Endothelial cell of umbilical vein (primary cell): ENCODE results near the gene DDIT3.

Source experiments
- CTCF ChIP-seq, 2 donors: IDR thresholded peaks; 1 replicate in 1 of 2; 2 replicates in 1 of 2; pipeline ENCODE4 v1.5.1; 2011; ENCODE audit warnings: low read length in 2 of 2, mild to moderate bottlenecking in 2 of 2, moderate library complexity in 2 of 2, control low read depth in 1 of 2, inconsistent platforms in 1 of 2, low read depth in 1 of 2; ENCODE audit not compliant: insufficient read depth in 1 of 2; ENCODE audit errors: extremely low read depth in 1 of 2
- EZH2 ChIP-seq: IDR thresholded peaks from 2 replicates; pipeline ENCODE4 v1.6.1; 2012; ENCODE audit warnings: borderline replicate concordance, low read depth, mild to moderate bottlenecking, moderate library complexity, low read length, inconsistent platforms; ENCODE audit not compliant: severe bottlenecking
- FOS ChIP-seq: IDR thresholded peaks from 2 replicates; pipeline ENCODE4 v1.6.1; 2011; ENCODE audit warnings: mild to moderate bottlenecking, low read length, moderate library complexity, borderline replicate concordance; ENCODE audit not compliant: insufficient read depth
- JUN ChIP-seq: IDR thresholded peaks from 2 replicates; pipeline ENCODE4 v1.6.1; 2011; ENCODE audit warnings: borderline replicate concordance, low read depth; ENCODE audit not compliant: insufficient read length, insufficient read depth
- MAX ChIP-seq: IDR thresholded peaks from 2 replicates; pipeline ENCODE4 v1.6.1; 2011; ENCODE audit not compliant: insufficient read depth, insufficient read length
- MYC ChIP-seq: IDR thresholded peaks from one replicate; pipeline ENCODE4 v1.6.1; 2011; ENCODE audit warnings: mild to moderate bottlenecking, low read depth, low read length
- POLR2A ChIP-seq: IDR thresholded peaks from 2 replicates; pipeline ENCODE4 v1.6.1; 2012; ENCODE audit warnings: low read depth, mild to moderate bottlenecking, control low read depth, low read length
- POLR2AphosphoS5 ChIP-seq: IDR thresholded peaks from 2 replicates; pipeline ENCODE4 v1.6.1; 2012; ENCODE audit warnings: low read depth, mild to moderate bottlenecking, control low read depth, low read length, moderate library complexity; ENCODE audit not compliant: insufficient read depth

- TF ChIP-seq CTCF (IDR thresholded peaks at IDR 0.05; ENCODE audit: extremely low read depth in 1 of 2, insufficient read depth in 1 of 2, low read depth in 1 of 2, low read length in 2 of 2) (no peak), POLR2AphosphoS5 (no peak), POLR2A (no peak), FOS (no peak), EZH2 (no peak), JUN (no peak), MYC (no peak), MAX (no peak)
Observed at GRCh38 chr12:57487055-57487596, 33.2 kb downstream of the DDIT3 start.
